GM13977 (cell line): ENCODE measurements around the gene SH3RF3.

Experiments
- DNase-seq: peaks from one replicate; pipeline ENCODE4 v3.0.0; 2012; ENCODE audit warnings: low spot score
- CTCF ChIP-seq: IDR thresholded peaks from 2 replicates; pipeline ENCODE4 v1.5.1; 2012; ENCODE audit warnings: mild to moderate bottlenecking, control low read depth; ENCODE audit not compliant: insufficient read depth; ENCODE audit errors: extremely low read depth, missing control alignments
- in situ Hi-C: fragments of 300-500 bp; cut with MboI; formaldehyde crosslinking; loops from one replicate; pipeline ENCODE4 v1.12.0; 2022; ENCODE audit warnings: low sequenced_read_pairs, low pct_unique_long_range_greater_than_20kb, mixed read lengths, inconsistent platforms; ENCODE audit not compliant: unreplicated experiment

Gene SH3RF3

GRCh38 chr2:109194620-109194937 is 65.6 kb downstream of the SH3RF3 start:
- DNase-seq, result no peak
- TF ChIP-seq CTCF, result no peak
- in situ Hi-C loops, result loop anchor here (25.0 kb wide), 1 partner anchor 93 kb away; no protein-coding TSS in a partner anchor

- in situ Hi-C loops, result loop anchor here (25.0 kb wide), 1 partner anchor 92 kb away; no protein-coding TSS in a partner anchor
- TF ChIP-seq CTCF, result no peak
- no peak for DNase-seq
These were observed 66.4 kb downstream of the SH3RF3 start for GRCh38 chr2:109195193-109196045.

GRCh38 chr2:109196081-109196875 is 67.3 kb downstream of the SH3RF3 start:
- in situ Hi-C loops, result loop anchor here (25.0 kb wide), 1 partner anchor 91 kb away; no protein-coding TSS in a partner anchor
- DNase-seq, result no peak
- TF ChIP-seq CTCF, result no peak

- DNase-seq, result no peak
- in situ Hi-C loops, result loop anchor here (25.0 kb wide), 1 partner anchor 90 kb away; no protein-coding TSS in a partner anchor
- no peak for TF ChIP-seq CTCF
These were observed 68.8 kb downstream of the SH3RF3 start for GRCh38 chr2:109197491-109198418.

GRCh38 chr2:109199790-109200189 is 70.8 kb downstream of the SH3RF3 start:
- no peak for DNase-seq
- in situ Hi-C loops, result loop anchor here (25.0 kb wide), 1 partner anchor 88 kb away; no protein-coding TSS in a partner anchor
- TF ChIP-seq CTCF, result no peak
